Caco-2 (cell line): ENCODE data around the gene XRCC5. TPM values are rescaled to one million over a fixed set of nuclear protein-coding genes. Genes with fewer than 3 reads are reported as not detected.

Source experiments
- BruUV-seq: library from RNA; stranded (reverse); fragments of 400-500 nt; replicated peaks from 2 replicates; lab custom pipeline; 2021; lab: Mats Ljungman, UMichigan
- CTCF ChIA-PET: fragments of 300-600 bp; sonication (Branson Sonifier 250); formaldehyde crosslinking; loops from one replicate; lab custom pipeline; 2022; ENCODE audit warnings: antibody characterized with exemption; lab: Charles Lee
- POLR2A ChIA-PET: fragments of 300-600 bp; sonication (Branson Sonifier 250); formaldehyde crosslinking; loops from one replicate; lab custom pipeline; 2022; ENCODE audit warnings: antibody characterized with exemption; lab: Charles Lee
- DNase-seq, 2 experiments: peaks; one replicate each; pipeline versions ENCODE4 v3.0.0 to v3.0.0-alpha.2; 2020 to 2022
- H3K27me3 ChIP-seq: replicated peaks from 2 replicates; pipeline ENCODE4 v1.6.0; 2011; ENCODE audit warnings: low read length; ENCODE audit not compliant: control insufficient read depth, insufficient read depth
- H3K36me3 ChIP-seq: 2 replicates; pipeline ENCODE4 v1.5.1; 2011; ENCODE audit warnings: low read length; ENCODE audit not compliant: control insufficient read depth, insufficient read depth
- H3K4me1 ChIP-seq: fragments of 250-450 bp; sonication (Bioruptor Pico); 2 replicates; pipeline ENCODE4 v1.5.1; 2020; ENCODE audit warnings: mild to moderate bottlenecking
- H3K4me3 ChIP-seq: 2 replicates; pipeline ENCODE4 v1.5.1; 2011; ENCODE audit warnings: low read depth, mild to moderate bottlenecking, control low read depth, low read length
- H3K9me3 ChIP-seq: fragments of 250-450 bp; sonication (Bioruptor Pico); 2 replicates; pipeline ENCODE4 v1.5.1; 2020; ENCODE audit warnings: mild to moderate bottlenecking, moderate library complexity
- H3K27ac Mint-ChIP-seq: one replicate; pipeline ENCODE4 v1.8.0; 2022; ENCODE audit warnings: mixed read lengths; ENCODE audit not compliant: unreplicated experiment
- H3K27me3 Mint-ChIP-seq: one replicate; pipeline ENCODE4 v1.8.0; 2022; ENCODE audit warnings: mixed read lengths; ENCODE audit not compliant: insufficient read depth, unreplicated experiment
- H3K36me3 Mint-ChIP-seq: one replicate; pipeline ENCODE4 v1.8.0; 2022; ENCODE audit warnings: mild to moderate bottlenecking, mixed read lengths; ENCODE audit not compliant: insufficient read depth, unreplicated experiment
- H3K4me1 Mint-ChIP-seq: one replicate; pipeline ENCODE4 v1.8.0; 2022; ENCODE audit warnings: low read depth, mixed read lengths; ENCODE audit not compliant: unreplicated experiment
- H3K4me3 Mint-ChIP-seq: one replicate; pipeline ENCODE4 v1.8.0; 2022; ENCODE audit warnings: mild to moderate bottlenecking, moderate library complexity, mixed read lengths; ENCODE audit not compliant: unreplicated experiment
- H3K9me3 Mint-ChIP-seq: one replicate; pipeline ENCODE4 v1.8.0; 2022; ENCODE audit warnings: mixed read lengths; ENCODE audit not compliant: unreplicated experiment
- intact Hi-C: fragments of 100-400 bp; cut with micrococcal nuclease; formaldehyde crosslinking; loops from one replicate; pipeline ENCODE4 v1.10.0; 2022; ENCODE audit not compliant: unreplicated experiment
- total RNA-seq: library from RNA; stranded (reverse); gene quantifications from 2 replicates; pipeline ENCODE4 v1.2.3, GENCODE V29; 2022
- TF ChIP-seq, protein P1 (sequence below), 2 experiments: fragments of 200-600 bp in 1 of 2; IDR thresholded peaks; 1 replicate in 1 of 2; 2 replicates in 1 of 2; pipeline versions ENCODE4 v1.5.1 to v1.8.0; 2011 to 2022; ENCODE audit warnings: antibody characterized with exemption in 1 of 2, control low read depth in 1 of 2, inconsistent platforms in 1 of 2, low read depth in 1 of 2, low read length in 1 of 2, mild to moderate bottlenecking in 1 of 2, moderate library complexity in 1 of 2; ENCODE audit not compliant: insufficient read depth in 1 of 2, severe bottlenecking in 1 of 2, unreplicated experiment in 1 of 2

The XRCC5 gene
- total RNA-seq, 1 experiment from 2014 or later, result 319 TPM

GRCh38 chr2:216215658-216216390, 106.7 kb downstream of the XRCC5 start:
- H3K4me3 Mint-ChIP-seq, result no peak overlapping the region
- ChIA-PET CTCF (interaction anchor here (1.2 kb wide), 1 partner anchor 56 kb away, joined by 3 read pairs; no protein-coding TSS in a partner anchor), POLR2A (interaction anchor here (0.7 kb wide), 1 partner anchor 1908 kb away, joined by 4 read pairs; no protein-coding TSS in a partner anchor)
- H3K27me3 Mint-ChIP-seq, result no peaks in the 10 kb centered on the region
- Histone ChIP-seq H3K4me1 (no peaks in the 10 kb centered on the region), H3K4me3 (no peak overlapping the region), H3K9me3 (no peaks in the 10 kb centered on the region), H3K27me3 (no peaks in the 10 kb centered on the region), H3K36me3 (no peaks in the 10 kb centered on the region; the same call in 1 of the 2 replicates)
- TF ChIP-seq, protein P1, sequence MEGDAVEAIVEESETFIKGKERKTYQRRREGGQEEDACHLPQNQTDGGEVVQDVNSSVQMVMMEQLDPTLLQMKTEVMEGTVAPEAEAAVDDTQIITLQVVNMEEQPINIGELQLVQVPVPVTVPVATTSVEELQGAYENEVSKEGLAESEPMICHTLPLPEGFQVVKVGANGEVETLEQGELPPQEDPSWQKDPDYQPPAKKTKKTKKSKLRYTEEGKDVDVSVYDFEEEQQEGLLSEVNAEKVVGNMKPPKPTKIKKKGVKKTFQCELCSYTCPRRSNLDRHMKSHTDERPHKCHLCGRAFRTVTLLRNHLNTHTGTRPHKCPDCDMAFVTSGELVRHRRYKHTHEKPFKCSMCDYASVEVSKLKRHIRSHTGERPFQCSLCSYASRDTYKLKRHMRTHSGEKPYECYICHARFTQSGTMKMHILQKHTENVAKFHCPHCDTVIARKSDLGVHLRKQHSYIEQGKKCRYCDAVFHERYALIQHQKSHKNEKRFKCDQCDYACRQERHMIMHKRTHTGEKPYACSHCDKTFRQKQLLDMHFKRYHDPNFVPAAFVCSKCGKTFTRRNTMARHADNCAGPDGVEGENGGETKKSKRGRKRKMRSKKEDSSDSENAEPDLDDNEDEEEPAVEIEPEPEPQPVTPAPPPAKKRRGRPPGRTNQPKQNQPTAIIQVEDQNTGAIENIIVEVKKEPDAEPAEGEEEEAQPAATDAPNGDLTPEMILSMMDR (IDR thresholded peaks at IDR 0.05; ENCODE audit: insufficient read depth in 1 of 2, low read depth in 1 of 2, low read length in 1 of 2, severe bottlenecking in 1 of 2, unreplicated experiment in 1 of 2), result peak; percentile 36 to 51
- BruUV-seq, result no TSS peak
- no peak overlapping the region for H3K27ac Mint-ChIP-seq
- DNase-seq, result peak in 1 of 2 experiments; percentile 29
- intact Hi-C loops, result no loop called here
- H3K9me3 Mint-ChIP-seq, result no peaks in the 10 kb centered on the region
- peaks cover 36% of the 10 kb centered on the region for H3K36me3 Mint-ChIP-seq
- H3K4me1 Mint-ChIP-seq, result no peaks in the 10 kb centered on the region

DNA sequence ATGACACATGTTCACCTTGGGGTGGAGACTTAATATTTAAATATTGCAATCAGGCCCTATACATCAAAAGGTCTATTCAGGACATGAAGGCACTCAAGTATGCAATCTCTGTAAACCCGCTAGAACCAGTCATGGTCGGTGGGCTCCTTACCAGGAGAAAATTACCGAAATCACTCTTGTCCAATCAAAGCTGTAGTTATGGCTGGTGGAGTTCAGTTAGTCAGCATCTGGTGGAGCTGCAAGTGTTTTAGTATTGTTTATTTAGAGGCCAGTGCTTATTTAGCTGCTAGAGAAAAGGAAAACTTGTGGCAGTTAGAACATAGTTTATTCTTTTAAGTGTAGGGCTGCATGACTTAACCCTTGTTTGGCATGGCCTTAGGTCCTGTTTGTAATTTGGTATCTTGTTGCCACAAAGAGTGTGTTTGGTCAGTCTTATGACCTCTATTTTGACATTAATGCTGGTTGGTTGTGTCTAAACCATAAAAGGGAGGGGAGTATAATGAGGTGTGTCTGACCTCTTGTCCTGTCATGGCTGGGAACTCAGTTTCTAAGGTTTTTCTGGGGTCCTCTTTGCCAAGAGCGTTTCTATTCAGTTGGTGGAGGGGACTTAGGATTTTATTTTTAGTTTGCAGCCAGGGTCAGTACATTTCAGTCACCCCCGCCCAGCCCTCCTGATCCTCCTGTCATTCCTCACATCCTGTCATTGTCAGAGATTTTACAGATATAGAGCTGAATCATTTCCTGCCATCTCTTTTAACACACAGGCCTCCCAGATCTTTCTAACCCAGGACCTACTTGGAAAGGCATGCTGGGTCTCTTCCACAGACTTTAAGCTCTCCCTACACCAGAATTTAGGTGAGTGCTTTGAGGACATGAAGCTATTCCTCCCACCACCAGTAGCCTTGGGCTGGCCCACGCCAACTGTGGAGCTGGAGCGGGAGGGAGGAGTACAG, 108.1 kb downstream of the XRCC5 start:
- ChIA-PET POLR2A (no interaction called here), CTCF (no interaction called here)
- H3K4me3 ChIP-seq, result no peak overlapping the region
- no peak overlapping the region for H3K4me3 Mint-ChIP-seq
- H3K27ac Mint-ChIP-seq, result no peak overlapping the region
- TF ChIP-seq, protein P1 (IDR thresholded peaks at IDR 0.05; ENCODE audit: insufficient read depth in 1 of 2, low read depth in 1 of 2, low read length in 1 of 2, severe bottlenecking in 1 of 2, unreplicated experiment in 1 of 2), result no peak
- H3K9me3 ChIP-seq, result no peaks in the 10 kb centered on the region
- no TSS peak for BruUV-seq
- H3K27me3 ChIP-seq, result no peaks in the 10 kb centered on the region
- H3K36me3 Mint-ChIP-seq, result peaks cover 27% of the 10 kb centered on the region
- intact Hi-C loops, result no loop called here
- H3K4me1 Mint-ChIP-seq, result no peaks in the 10 kb centered on the region
- H3K36me3 ChIP-seq, result no peaks in the 10 kb centered on the region
- DNase-seq, result no peak
- H3K4me1 ChIP-seq, result no peaks in the 10 kb centered on the region
- no peaks in the 10 kb centered on the region for H3K9me3 Mint-ChIP-seq
- no peaks in the 10 kb centered on the region for H3K27me3 Mint-ChIP-seq

DNA sequence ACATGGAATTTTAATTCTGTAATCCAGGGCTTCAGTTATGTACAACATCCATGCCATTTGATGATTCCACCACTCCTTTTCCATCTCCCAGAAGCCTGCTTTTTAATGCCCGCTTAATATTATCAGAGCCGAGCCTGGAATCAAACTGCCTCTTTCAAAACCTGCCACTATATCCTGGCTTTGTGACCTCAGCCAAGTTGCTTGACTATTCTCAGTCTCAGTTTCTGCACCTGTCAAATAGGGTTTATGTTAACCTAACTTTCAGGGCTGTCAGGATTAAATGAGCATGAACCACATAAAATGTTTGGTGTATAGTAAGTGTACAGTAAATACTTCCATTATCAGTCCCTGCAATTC, 108.7 kb downstream of the XRCC5 start:
- Mint-ChIP-seq H3K4me1 (no peaks in the 10 kb centered on the region), H3K4me3 (no peak overlapping the region), H3K36me3 (peaks cover 27% of the 10 kb centered on the region), H3K9me3 (no peaks in the 10 kb centered on the region), H3K27me3 (no peaks in the 10 kb centered on the region), H3K27ac (no peak overlapping the region)
- Histone ChIP-seq H3K36me3 (no peaks in the 10 kb centered on the region), H3K4me3 (no peak overlapping the region), H3K4me1 (no peaks in the 10 kb centered on the region), H3K9me3 (no peaks in the 10 kb centered on the region), H3K27me3 (no peaks in the 10 kb centered on the region)
- no TSS peak for BruUV-seq
- ChIA-PET POLR2A (no interaction called here), CTCF (no interaction called here)
- TF ChIP-seq, protein P1 (IDR thresholded peaks at IDR 0.05; ENCODE audit: insufficient read depth in 1 of 2, low read depth in 1 of 2, low read length in 1 of 2, severe bottlenecking in 1 of 2, unreplicated experiment in 1 of 2), result no peak
- intact Hi-C loops, result no loop called here
- DNase-seq, result no peak
